Activated naive CD4-positive, alpha-beta T cell treated with anti-CD3 and anti-CD28 coated beads, Interleukin-2, amount 50 U/mL, for 72 hours (primary cell): ENCODE data around the gene PPIP5K2. TPM values are rescaled to one million over a fixed set of nuclear protein-coding genes. Genes with fewer than 3 reads are reported as not detected.
"Not testable (repeated sequence)": the region's sequence is repeated elsewhere in the genome, so short reads cannot be mapped to it uniquely, and the experiment has no call there.

Experiments used
- ATAC-seq, 2 donors: fragments of 150-1000 bp; cut with Tn5 transposase; 2 replicates each; pipeline ENCODE4 v1.10.0; 2021; ENCODE audit warnings: mild to moderate bottlenecking in 2 of 2, moderate library complexity in 2 of 2
- DNase-seq, 2 donors: peaks; one replicate each; pipeline ENCODE4 v3.0.0; 2021 to 2022; ENCODE audit warnings: low spot score in 2 of 2
- H3K27ac Mint-ChIP-seq, 2 donors: one replicate each; pipeline ENCODE4 v1.8.0; 2022; ENCODE audit warnings: mild to moderate bottlenecking in 2 of 2, mixed read lengths in 2 of 2
- H3K36me3 Mint-ChIP-seq, 2 donors: one replicate each; pipeline ENCODE4 v1.8.0; 2022; ENCODE audit warnings: mixed read lengths in 2 of 2
- H3K9me3 Mint-ChIP-seq, 2 donors: one replicate each; pipeline ENCODE4 v1.8.0; 2022; ENCODE audit warnings: mixed read lengths in 2 of 2
- total RNA-seq, 2 donors: library from RNA; stranded (reverse); gene quantifications; one replicate each; pipeline ENCODE4 v1.2.3, GENCODE V29; 2022

Gene PPIP5K2
- total RNA-seq, 2 donors from 2014 or later = 50.0 to 58.9 TPM

- Mint-ChIP-seq H3K36me3 (peaks cover 4 to 14% of the 10 kb centered on the region in 2 donors), H3K27ac (peak overlapping the region in 1 of 2 donors; percentile 29), H3K9me3 (peaks cover 3 to 9% of the 10 kb centered on the region in 2 donors)
- no peak for DNase-seq
- ATAC-seq = no peak
Observed at GRCh38 chr5:103112910-103113309, 7.2 kb upstream of the PPIP5K2 start.

- H3K27ac Mint-ChIP-seq = no peak overlapping the region
- H3K9me3 Mint-ChIP-seq = peaks cover 3 to 9% of the 10 kb centered on the region in 2 donors
- ATAC-seq (no peak), DNase-seq (no peak)
- peaks cover 9 to 14% of the 10 kb centered on the region in 2 donors for H3K36me3 Mint-ChIP-seq
Observed at GRCh38 chr5:103114440-103114839, 5.7 kb upstream of the PPIP5K2 start.

GRCh38 chr5:103117471-103117991 lies 2.6 kb upstream of the PPIP5K2 start:
- ATAC-seq = no peak
- H3K36me3 Mint-ChIP-seq = peaks cover 11 to 35% of the 10 kb centered on the region in 2 donors
- no peak overlapping the region for H3K27ac Mint-ChIP-seq

DNA sequence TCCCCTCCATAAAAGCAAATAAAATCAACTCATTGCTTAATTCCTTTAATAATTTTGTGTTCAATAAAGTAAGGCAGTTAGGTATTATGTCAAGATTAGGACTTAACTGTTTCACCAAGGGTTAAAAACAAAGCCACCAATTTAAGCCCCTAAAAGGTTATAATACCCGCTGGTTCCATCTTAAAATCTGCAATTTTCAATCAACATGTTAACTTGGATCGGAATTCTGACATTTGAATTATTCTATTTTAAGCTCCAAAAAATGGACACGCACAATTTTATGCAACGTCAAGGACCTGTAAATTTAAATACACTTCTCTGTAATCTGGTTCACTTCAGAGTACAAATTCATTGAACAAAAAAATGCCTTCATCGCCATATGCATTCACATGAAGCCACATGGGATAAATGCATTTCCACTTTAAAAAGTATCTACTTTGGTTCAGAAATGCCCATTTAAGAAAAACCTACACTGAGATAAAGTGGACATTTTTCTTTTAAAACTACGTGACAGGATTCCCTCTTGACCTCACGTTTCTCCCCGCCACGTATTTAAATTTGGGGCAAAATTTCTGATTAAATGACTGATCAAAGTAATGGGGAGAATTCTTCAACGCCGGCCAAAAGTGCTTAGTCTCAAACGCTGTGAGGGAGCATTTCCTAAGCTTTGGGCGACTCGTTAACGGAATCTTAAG lies 884 bp upstream of the PPIP5K2 start:
- H3K9me3 Mint-ChIP-seq = no peaks in the 10 kb centered on the region
- peak overlapping the region; percentile 97 to 99 for H3K27ac Mint-ChIP-seq
- peaks cover 11 to 35% of the 10 kb centered on the region in 2 donors for H3K36me3 Mint-ChIP-seq
- DNase-seq (no peak), ATAC-seq (no peak)

More at GRCh38 chr5:103117471-103117991, 2.6 kb upstream of the PPIP5K2 start:
- H3K9me3 Mint-ChIP-seq = no peaks in the 10 kb centered on the region
- DNase-seq = no peak

DNA sequence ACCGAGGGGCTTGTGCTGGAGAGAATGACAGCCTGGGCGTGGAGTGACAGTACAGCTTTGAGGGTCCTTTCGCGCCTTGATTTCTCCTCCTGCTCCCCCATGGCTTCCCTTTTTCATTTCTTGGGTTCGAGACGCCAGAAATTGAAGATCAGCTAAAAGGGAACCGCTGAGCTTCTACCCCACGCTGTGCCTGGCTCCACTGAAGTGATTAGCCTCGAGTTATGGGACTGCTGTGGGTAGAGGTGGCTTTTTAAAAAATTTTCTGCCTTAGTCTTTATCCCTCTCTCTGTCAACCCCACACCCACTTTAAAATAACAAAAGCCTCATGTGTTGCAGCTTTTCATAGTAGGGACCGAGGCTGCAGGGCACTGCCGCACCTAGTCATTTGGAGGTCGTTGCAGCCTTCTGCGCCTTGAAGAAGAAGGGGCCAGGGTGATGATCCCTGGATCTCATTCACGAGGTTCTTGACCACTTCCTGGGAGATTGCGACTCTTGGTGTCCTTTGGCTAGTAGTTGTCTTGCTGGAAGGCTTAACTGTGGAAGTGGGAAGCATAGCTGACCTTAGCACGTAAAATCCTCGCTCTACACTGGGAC lies 603 bp downstream of the PPIP5K2 start:
- H3K9me3 Mint-ChIP-seq = no peaks in the 10 kb centered on the region
- DNase-seq = no peak
- peaks cover 11 to 31% of the 10 kb centered on the region in 2 donors for H3K36me3 Mint-ChIP-seq
- peak overlapping the region; percentile 97 to 99 for H3K27ac Mint-ChIP-seq
- no peak for ATAC-seq

- H3K27ac Mint-ChIP-seq = peak overlapping the region in 1 of 2 donors; percentile 25
- H3K9me3 Mint-ChIP-seq = no peaks in the 10 kb centered on the region
- peaks cover 11 to 31% of the 10 kb centered on the region in 2 donors for H3K36me3 Mint-ChIP-seq
- no peak for ATAC-seq
- DNase-seq = no peak
Observed at GRCh38 chr5:103122242-103122641, 2.1 kb downstream of the PPIP5K2 start.

DNA sequence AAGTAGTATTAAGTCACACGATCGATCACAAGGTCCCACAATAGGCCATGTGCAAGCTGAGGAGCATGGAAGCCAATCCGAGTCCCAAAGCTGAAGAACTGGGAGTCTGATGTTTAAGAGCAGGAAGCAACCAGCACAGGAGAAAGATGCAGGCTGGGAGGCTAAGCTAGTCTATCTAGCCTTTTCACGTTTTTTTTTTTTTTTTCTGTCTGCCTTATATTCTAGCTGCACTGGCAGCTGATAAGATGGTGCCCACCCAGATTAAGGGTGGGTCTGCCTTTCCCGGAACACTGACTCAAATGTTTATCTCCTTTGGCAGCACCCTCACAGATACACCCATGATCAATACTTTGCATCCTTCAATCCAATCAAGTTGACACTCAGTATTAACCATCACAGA lies 6.5 kb downstream of the PPIP5K2 start:
- no peak for DNase-seq
- Mint-ChIP-seq H3K9me3 (no peaks in the 10 kb centered on the region), H3K36me3 (peaks cover 0 to 7% of the 10 kb centered on the region in 2 donors), H3K27ac (no peak overlapping the region)
- ATAC-seq = no peak

DNA sequence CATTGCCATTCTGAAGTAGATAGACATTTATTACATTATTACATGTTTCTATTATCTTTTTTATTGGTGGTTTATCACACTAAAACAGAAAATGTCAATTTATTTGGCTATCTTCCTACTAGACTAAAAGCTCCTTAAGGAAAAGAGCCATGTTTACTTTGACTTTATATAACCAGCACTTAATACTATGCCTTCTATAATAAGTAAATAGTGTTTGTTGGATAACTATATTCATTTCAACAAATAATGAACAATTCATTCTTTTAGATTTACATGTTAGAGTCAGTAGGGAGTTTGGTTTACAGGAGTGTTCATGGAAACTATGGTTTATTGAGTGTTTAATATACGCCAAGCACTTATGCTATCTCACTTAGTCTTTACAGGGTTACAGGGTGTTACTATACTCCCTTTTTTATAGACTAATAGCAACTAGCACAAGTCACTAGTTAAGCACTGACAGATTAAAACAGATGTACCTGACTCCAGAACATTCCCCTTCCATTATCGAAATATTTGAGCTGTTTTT lies 7.3 kb downstream of the PPIP5K2 start:
- H3K27ac Mint-ChIP-seq = no peak overlapping the region
- DNase-seq (no peak), ATAC-seq (no peak)
- H3K36me3 Mint-ChIP-seq = no peaks in the 10 kb centered on the region
- no peaks in the 10 kb centered on the region for H3K9me3 Mint-ChIP-seq

- no peaks in the 10 kb centered on the region for H3K36me3 Mint-ChIP-seq
- ATAC-seq = no peak
- no peak overlapping the region for H3K27ac Mint-ChIP-seq
- DNase-seq = no peak
- no peaks in the 10 kb centered on the region for H3K9me3 Mint-ChIP-seq
Observed at GRCh38 chr5:103128202-103128601, 8.1 kb downstream of the PPIP5K2 start.

- DNase-seq = no peak
- Mint-ChIP-seq H3K36me3 (no peaks in the 10 kb centered on the region), H3K27ac (no peak overlapping the region), H3K9me3 (no peaks in the 10 kb centered on the region)
- no peak for ATAC-seq
Observed at GRCh38 chr5:103132684-103133083, 12.6 kb downstream of the PPIP5K2 start.

DNA sequence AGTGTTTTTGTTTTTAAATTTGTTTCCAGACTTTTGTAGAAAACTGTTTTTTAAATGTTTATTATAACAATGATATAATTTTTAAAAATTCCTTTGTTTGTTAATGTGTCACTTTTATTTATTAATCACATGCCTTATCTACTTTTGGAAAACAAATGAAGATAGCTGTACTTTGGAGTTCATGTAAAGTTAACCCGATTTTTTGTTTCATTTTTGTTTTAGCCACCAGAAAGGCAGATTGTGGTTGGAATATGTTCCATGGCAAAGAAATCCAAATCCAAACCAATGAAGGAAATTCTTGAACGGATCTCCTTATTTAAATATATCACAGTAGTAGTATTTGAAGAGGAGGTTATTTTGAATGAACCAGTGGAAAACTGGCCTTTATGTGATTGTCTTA lies 13.1 kb downstream of the PPIP5K2 start:
- DNase-seq (no peak), ATAC-seq (no peak)
- H3K36me3 Mint-ChIP-seq = no peaks in the 10 kb centered on the region
- H3K9me3 Mint-ChIP-seq = no peaks in the 10 kb centered on the region
- H3K27ac Mint-ChIP-seq = no peak overlapping the region

DNA sequence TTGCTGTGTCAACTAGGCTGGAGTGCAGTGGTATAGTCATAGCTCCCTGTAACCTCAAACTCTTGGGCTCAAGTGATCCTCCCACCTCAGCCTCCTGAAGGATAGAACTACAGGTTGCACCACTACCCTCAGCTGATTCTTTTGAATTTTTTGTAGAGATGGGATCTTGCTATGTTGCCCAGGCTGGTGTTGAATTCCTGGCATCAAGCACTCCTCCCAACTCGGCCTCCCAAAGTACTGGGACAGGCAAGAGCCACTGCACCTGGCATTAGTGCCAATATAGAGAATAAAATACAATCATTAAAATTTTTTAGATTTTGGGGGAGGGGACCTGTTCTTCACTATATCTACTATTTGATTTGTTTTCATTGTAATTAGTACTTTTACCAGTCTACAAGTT lies 15.4 kb downstream of the PPIP5K2 start:
- Mint-ChIP-seq H3K9me3 (no peaks in the 10 kb centered on the region), H3K27ac (no peak overlapping the region), H3K36me3 (peaks cover 5 to 7% of the 10 kb centered on the region in 2 donors)
- ATAC-seq (no peak), DNase-seq (no peak)

DNA sequence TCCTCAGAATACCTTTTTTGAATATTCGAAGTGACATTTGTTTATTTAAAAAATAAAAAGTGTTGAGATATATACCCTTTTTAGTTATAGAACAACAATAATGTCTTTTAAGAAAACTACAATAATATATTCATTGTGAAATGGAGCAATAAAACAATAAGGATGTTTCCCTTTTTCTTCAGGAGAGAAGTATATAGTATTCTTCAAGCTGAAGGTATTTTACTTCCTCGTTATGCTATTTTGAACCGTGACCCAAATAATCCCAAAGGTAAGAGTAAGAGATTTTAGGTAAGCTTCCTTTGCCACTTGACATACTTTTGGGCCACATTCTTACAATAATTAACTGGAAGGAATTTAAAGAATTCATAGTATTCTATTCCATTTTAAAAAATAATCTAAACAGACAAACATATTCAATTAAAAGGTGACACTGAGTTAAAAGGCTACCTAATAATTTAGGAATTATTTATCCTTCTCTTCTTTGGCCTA lies 18.1 kb downstream of the PPIP5K2 start:
- no peak overlapping the region for H3K27ac Mint-ChIP-seq

GRCh38 chr5:103139264-103139865 lies 19.3 kb downstream of the PPIP5K2 start:
- DNase-seq (peak; percentile 67 to 82), ATAC-seq (peak; percentile 92 to 93)
- H3K36me3 Mint-ChIP-seq = peaks cover 5 to 7% of the 10 kb centered on the region in 2 donors
- H3K27ac Mint-ChIP-seq = peak overlapping the region in 1 of 2 donors; percentile 65
- H3K9me3 Mint-ChIP-seq = no peaks in the 10 kb centered on the region

More for the DNA sequence above, 18.1 kb downstream of the PPIP5K2 start:
- no peaks in the 10 kb centered on the region for H3K9me3 Mint-ChIP-seq
- DNase-seq (no peak), ATAC-seq (no peak)
- peaks cover 5 to 7% of the 10 kb centered on the region in 2 donors for H3K36me3 Mint-ChIP-seq

DNA sequence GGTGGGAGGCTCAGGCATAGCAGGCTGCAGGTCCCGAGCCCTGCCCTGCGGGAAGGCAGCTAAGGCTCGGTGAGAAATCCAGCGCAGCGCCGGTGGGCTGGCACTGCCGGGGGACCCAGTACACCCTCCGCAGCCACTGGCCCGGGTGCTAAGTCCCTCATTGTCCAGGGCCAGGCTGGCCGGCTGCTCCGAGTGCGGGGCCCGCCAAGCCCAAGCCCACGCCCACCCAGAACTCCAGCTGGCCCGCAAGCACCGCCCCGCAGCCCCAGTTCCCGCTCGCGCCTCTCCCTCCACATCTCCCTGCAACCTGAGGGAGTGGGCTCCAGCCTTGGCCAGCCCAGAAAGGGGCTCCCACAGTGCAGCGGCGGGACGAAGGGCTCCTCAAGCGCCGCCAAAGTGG lies 22.0 kb downstream of the PPIP5K2 start:
- DNase-seq, ATAC-seq, H3K9me3 Mint-ChIP-seq, H3K27ac Mint-ChIP-seq, H3K36me3 Mint-ChIP-seq: not testable (repeated sequence)

GRCh38 chr5:103145196-103145595 lies 25.1 kb downstream of the PPIP5K2 start:
- no peaks in the 10 kb centered on the region for H3K36me3 Mint-ChIP-seq
- no peaks in the 10 kb centered on the region for H3K9me3 Mint-ChIP-seq
- no peak for DNase-seq
- ATAC-seq = no peak
- no peak overlapping the region for H3K27ac Mint-ChIP-seq

- DNase-seq = no peak
- no peak overlapping the region for H3K27ac Mint-ChIP-seq
- H3K9me3 Mint-ChIP-seq = no peaks in the 10 kb centered on the region
- no peak for ATAC-seq
- H3K36me3 Mint-ChIP-seq = no peaks in the 10 kb centered on the region
Observed at GRCh38 chr5:103148213-103148612, 28.1 kb downstream of the PPIP5K2 start.
